Astrocyte (in vitro differentiated cells and primary cell): Measurements from ENCODE around the gene RNF149.

Source experiments
- EZH2 ChIP-seq: IDR thresholded peaks from 2 replicates; pipeline ENCODE4 v1.6.1; 2012; ENCODE audit warnings: mild to moderate bottlenecking, low read length, inconsistent platforms; ENCODE audit not compliant: insufficient read depth
- TF ChIP-seq, protein P1 (sequence below): IDR thresholded peaks from 2 replicates; pipeline ENCODE4 v1.5.1; 2011; ENCODE audit warnings: low read depth, mild to moderate bottlenecking, inconsistent platforms, low read length, moderate library complexity; ENCODE audit not compliant: insufficient read depth

DNA sequence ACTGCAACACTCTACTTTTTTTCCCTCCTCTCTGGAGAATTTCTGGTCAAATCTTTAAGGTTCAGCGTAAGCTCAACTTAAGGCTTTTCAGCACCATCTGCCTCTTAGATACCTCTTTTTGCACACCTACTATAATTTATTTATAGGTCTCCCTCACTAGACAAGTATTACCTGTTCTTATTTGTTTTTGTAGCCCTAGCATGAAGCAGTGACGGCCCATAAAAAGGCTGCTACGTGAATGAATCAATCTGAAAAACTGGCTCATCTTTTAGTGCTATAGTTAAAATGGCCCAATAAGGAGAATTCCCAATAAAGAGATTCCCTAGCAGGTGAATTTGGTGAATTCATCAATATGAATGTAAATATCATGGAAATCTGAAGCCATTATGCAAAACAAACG lies 6.5 kb downstream of the RNF149 start:
- TF ChIP-seq, protein P1, sequence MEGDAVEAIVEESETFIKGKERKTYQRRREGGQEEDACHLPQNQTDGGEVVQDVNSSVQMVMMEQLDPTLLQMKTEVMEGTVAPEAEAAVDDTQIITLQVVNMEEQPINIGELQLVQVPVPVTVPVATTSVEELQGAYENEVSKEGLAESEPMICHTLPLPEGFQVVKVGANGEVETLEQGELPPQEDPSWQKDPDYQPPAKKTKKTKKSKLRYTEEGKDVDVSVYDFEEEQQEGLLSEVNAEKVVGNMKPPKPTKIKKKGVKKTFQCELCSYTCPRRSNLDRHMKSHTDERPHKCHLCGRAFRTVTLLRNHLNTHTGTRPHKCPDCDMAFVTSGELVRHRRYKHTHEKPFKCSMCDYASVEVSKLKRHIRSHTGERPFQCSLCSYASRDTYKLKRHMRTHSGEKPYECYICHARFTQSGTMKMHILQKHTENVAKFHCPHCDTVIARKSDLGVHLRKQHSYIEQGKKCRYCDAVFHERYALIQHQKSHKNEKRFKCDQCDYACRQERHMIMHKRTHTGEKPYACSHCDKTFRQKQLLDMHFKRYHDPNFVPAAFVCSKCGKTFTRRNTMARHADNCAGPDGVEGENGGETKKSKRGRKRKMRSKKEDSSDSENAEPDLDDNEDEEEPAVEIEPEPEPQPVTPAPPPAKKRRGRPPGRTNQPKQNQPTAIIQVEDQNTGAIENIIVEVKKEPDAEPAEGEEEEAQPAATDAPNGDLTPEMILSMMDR: no peak
- no peak for TF ChIP-seq EZH2
